HG03558 (cell line): ENCODE results near the gene MRC1.

ENCODE experiments used
- ATAC-seq: cut with Tn5 transposase; IDR thresholded peaks from one replicate; pipeline ENCODE4 v1.9.1; 2021; ENCODE audit warnings: moderate number of reproducible peaks; ENCODE audit not compliant: unreplicated experiment; ENCODE audit errors: extremely low read depth

The MRC1 gene

DNA sequence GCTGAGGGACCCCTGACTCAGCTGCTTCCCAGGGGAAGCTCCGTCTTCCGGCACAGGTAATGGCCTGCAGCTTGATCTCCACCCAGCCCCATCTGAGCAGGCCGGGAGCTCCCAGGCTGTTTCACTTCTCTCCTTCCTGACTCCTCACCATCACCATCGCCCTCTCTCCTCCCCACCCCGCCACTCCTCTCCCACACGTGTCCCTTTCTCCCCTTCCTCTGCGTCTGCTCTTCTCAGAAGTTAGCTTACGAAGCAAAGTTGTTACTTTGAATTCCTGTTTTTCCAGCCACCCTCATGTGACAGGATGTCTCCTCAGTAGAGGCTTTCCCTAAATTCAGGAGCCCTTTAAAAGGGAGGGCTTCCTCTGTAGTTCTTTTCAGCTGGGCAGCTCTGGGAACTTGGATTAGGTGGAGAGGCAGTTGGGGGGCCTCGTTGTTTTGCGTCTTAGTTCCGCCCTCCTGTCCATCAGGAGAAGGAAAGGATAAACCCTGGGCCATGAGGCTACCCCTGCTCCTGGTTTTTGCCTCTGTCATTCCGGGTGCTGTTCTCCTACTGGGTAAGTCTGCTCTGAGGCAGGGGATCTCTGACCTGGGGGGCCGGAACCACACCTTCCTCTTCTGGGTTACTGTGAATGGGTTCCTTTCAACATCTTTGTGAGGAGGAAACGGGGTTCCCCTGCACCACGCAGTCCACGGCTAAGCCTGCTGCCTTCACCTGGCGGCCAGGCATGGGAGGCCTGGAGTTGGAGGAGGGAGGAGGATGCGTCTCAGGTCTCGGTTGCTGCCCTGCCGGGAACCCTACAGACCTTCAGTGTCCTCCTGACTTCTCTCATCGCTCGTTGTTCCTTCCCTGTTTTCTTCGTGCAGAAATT is at the start of gene MRC1:
MRC1 (plus strand) TSS at position 378 of the 871 bp plus-strand sequence; CDS start at position 496, 118 bp downstream.
- ATAC-seq, result no peak

DNA sequence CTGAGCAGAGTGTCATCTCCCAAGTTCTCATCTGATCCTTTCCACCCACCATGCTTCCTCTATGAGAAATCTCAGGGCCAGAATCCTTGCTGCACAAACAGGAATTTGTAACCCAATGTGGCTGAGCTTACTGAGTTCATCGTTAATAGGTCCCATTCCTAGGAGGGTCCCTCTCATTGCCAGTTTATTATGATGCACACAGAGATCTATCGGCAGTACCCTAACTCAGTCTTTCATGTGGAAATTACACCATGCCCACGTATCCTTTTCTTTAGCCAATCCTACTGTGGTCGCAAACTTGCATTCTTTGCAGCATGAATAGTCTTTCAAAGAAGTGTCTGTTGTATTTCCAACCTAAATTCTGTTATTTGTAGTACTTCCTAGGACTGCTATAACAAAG is 45.0 kb upstream of the MRC1 start:
- ATAC-seq, result no peak

DNA sequence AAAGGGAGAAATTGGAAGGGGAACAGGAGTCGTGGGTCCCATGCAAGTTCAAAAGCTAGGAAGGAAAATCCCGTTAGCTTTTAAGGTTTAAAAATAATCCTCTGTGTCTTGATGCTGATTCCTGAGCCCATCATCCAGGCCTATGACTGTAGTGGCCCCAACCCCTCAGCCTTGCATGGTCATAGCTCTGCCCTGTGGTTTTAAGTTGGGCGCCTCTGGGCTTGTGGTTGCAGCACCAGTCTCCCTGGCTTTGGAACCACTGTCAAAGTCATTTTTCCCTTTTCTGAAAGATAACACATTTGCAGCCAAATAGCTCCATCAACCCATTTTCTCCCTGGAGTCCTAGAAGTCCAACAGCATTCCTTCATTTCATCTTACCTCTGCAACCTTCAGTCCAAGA is 43.5 kb upstream of the MRC1 start:
- no peak for ATAC-seq

GRCh38 chr10:17766731-17767130 is 42.4 kb upstream of the MRC1 start:
- ATAC-seq, result no peak

GRCh38 chr10:17768496-17768895 is 40.7 kb upstream of the MRC1 start:
- no peak for ATAC-seq

- ATAC-seq, result no peak
These were observed 40.2 kb upstream of the MRC1 start for GRCh38 chr10:17768957-17769356.

DNA sequence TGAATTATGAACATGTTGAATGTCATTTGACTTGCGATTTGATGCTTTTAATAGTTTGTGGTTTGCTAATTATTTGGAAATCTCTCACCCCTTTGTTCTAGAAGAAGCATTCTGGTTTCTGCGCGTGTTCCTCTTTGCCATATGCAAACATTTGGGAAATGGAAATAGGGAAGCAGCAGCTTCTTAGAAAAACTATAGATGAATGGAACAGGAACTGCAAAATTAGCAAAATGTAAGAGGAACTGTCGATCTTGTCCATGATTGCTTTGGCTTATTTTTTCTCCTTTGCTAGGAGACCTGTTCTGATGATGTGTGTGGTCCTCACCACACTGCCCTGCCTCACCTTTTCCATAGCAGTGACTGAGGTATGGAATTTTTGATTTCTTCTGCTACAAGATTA is 38.1 kb upstream of the MRC1 start:
- ATAC-seq, result no peak

DNA sequence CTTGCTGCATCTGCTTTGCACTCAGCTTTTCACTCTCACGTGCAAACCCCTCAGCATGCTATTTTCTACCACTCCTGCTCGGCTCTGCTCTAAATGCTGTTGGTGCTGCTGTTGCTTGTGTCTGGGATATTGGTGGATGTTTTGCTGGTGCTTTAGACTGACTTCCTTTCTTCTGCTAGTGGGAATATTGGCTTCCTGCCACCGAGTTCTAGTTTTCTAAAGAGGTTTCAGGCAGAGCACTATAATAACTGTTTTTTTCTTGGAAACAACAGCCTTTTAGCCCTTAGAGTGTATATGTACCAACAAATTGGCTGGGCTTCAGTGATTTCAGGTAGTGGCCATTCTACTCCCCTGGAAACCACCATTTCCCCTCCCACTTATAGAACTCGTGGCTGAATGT is 29.4 kb upstream of the MRC1 start:
- no peak for ATAC-seq

DNA sequence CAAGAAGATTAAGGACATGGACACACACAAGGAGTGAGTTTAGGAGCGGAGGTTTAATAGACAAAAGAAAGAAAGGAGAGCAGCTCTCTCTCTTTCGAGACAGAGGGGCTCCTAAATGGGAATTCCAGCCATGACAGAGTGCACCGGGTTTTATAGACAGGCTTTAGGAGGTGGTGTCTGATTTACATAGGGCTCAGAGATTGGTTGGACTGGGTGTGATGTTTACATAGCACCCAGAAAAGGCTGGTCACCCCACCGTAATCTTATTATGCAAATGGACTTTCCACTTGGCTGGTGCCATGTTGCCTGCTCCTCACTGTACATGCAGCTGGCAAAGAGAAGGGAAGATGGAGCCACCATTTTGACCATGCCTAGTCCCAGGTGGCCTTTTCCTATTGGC is 28.4 kb upstream of the MRC1 start:
- no peak for ATAC-seq

DNA sequence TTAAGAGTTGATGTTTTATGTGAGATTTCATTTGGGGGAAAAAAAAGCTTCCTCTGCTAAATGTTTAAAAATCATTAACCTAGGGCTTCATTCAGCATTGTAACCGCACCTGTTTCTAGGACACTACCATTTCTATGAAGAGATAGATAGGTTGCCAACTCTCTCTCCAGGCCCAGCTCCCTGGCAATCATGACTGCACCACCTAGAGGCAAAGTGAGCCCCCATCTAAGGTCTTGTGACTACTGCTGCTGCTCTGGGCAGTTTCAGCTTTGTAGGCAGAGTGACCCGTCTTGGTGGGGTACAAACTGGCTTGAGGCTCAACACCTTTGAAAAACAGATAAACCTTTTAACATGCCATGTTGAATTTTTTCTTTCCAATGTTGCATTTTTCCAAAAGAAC is 27.3 kb upstream of the MRC1 start:
- no peak for ATAC-seq

GRCh38 chr10:17782921-17783665 is 26.1 kb upstream of the MRC1 start:
- no peak for ATAC-seq

GRCh38 chr10:17783751-17784150 is 25.4 kb upstream of the MRC1 start:
- no peak for ATAC-seq

GRCh38 chr10:17784688-17785087 is 24.5 kb upstream of the MRC1 start:
- ATAC-seq, result no peak

DNA sequence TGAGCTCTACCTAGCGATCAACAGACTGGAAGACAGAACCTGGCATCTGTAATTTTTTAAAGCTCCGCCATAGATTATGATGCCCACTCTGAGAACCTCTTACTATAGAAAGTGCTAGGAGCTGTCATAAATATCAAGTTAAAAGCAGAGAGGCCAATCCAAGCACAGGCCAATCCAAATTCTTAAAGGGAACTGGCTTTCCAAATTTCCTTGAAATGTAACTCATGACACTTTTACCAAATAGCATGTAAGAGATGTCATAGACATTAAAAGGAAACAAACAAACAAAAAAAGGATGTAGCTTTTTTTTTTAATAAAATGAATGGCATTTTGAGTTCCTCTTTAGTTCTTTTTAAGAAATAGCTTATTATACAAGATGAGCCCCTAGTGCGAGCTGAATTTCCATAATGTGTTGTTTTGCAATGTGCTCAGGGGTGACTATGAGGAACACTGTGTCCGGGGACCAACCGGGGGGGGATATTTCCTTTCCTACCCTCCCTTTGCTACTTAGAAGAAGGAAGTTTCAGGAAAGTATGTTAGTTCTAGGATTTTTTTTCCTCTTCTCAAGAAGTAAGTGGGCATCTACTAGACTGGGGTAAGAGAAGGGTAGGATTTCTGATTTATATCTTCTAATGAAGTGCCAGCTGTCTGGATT is 23.7 kb upstream of the MRC1 start:
- ATAC-seq, result no peak

GRCh38 chr10:17787087-17787961 is 21.8 kb upstream of the MRC1 start:
- ATAC-seq, result no peak

GRCh38 chr10:17788646-17789045 is 20.5 kb upstream of the MRC1 start:
- no peak for ATAC-seq

GRCh38 chr10:17789396-17789795 is 19.8 kb upstream of the MRC1 start:
- ATAC-seq, result no peak

DNA sequence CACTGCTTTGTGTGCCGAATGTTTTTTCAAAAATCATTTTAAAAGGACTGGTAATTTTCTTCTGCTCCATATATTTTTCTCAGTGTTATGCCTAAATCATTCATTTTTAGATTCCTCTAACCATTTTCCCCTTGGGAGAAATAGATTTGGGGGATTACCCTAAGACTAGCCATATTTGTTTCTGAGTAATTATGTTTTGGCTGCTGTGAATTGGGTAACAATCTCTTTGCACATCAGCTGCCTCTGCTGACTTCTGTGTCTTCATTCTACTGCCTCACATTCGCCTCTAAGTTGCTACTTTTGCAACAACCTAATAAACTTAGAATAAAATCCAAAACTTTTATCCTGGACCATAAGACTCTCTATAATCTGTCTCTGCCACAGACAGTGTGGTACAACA is 18.5 kb upstream of the MRC1 start:
- ATAC-seq, result no peak

DNA sequence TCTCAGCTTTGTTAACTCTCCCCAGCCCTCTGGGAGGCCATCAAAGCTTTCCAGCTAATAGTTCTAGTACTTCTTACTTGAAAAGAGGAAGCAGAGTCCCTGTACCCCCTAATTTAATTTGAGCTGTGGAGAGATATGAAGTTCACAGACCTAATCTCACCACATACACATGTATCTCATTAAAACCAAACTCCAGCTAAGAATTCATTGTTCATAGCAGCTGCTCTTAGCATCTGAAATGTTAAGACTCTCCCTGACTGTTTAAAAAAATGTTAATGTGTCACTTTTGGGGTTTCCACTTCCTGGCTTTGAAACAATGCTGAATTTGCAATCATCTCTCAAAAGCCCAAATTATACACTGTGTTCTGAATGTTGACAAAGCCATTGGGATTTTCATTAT is 16.2 kb upstream of the MRC1 start:
- ATAC-seq, result no peak
